Ovary (tissue), 9 donors: ENCODE measurements around the gene PLEKHG4B. TPM values are rescaled to one million over a fixed set of nuclear protein-coding genes. Genes with fewer than 3 reads are reported as not detected.

ENCODE experiments used
- DNase-seq, 5 donors: peaks; one replicate each; pipeline ENCODE4 v3.0.0-alpha.2; 2019 to 2020
- H3K27ac ChIP-seq, 2 donors: fragments of 200-600 bp; one replicate each; pipeline versions ENCODE4 v1.5.1 to v1.8.0; 2019 to 2022
- H3K27me3 ChIP-seq: fragments of 200-600 bp; one replicate; pipeline ENCODE4 v1.8.0; 2022
- H3K36me3 ChIP-seq: fragments of 200-600 bp; sonication (generic); one replicate; pipeline ENCODE4 v1.5.1; 2019
- H3K4me1 ChIP-seq: one replicate; pipeline ENCODE4 v1.8.1; 2013; ENCODE audit warnings: mild to moderate bottlenecking, moderate library complexity; ENCODE audit not compliant: insufficient read depth
- H3K4me3 ChIP-seq: fragments of 200-600 bp; sonication (generic); one replicate; pipeline ENCODE4 v1.5.1; 2017
- H3K9me3 ChIP-seq, 2 donors: fragments of 200-600 bp in 1 of 2; sonication (generic) in 1 of 2; one replicate each; pipeline versions ENCODE4 v1.5.1 to v1.8.1; 2013 to 2019; ENCODE audit warnings: mild to moderate bottlenecking in 1 of 2, moderate library complexity in 1 of 2
- EP300 ChIP-seq: sonication (generic); formaldehyde crosslinking; IDR thresholded peaks from one replicate; pipeline ENCODE4 v1.6.1; 2017; ENCODE audit warnings: antibody characterized with exemption
- POLR2A ChIP-seq: fragments of 450-650 bp; IDR thresholded peaks from one replicate; pipeline ENCODE4 v1.6.1; 2017; ENCODE audit warnings: antibody characterized with exemption, mild to moderate bottlenecking, moderate library complexity
- WGBS, 3 donors: extraction: QIAGEN DNeasy Blood & Tissue Kit in 1 of 3; methylation state at CpG; one replicate each; pipeline versions ENCODE4 v1.1.5 to v1.1.7; 2013 to 2017; 5-methylcytosine and 5-hydroxymethylcytosine counted together
- intact Hi-C, 4 donors: fragments of 100-400 bp; cut with DNase I; formaldehyde crosslinking; loops; one replicate each; pipeline versions ENCODE4 v1.11.0 to v1.15.1; 2022 to 2023
- polyA plus RNA-seq, 2 donors: library from polyadenylated mRNA; stranded (reverse); fragments of 200-250 nt in 1 of 2; fragments of 350-450 nt in 1 of 2; fragmentation: Illumina TruSeq in 1 of 2; extraction: RNeasy Lipid Tissue Mini Kit (QIAGEN cat#74804) in 1 of 2; gene quantifications; one replicate each; pipeline ENCODE4 v1.2.3, GENCODE V29; 2013 to 2014
- total RNA-seq, 7 donors: library from RNA; depleted of rRNA in 2 of 7; stranded (reverse); fragments of >200 nt in 2 of 7; fragmentation: NEBNext Ultra II Directional in 3 of 7; extraction: Animal tissue kit (Norgen Biotek cat#: 25700) in 3 of 7; gene quantifications; one replicate each; pipeline versions ENCODE4 v1.1.0 to v1.2.4, GENCODE V29; 2016 to 2023
- TF ChIP-seq, protein P1 (sequence below), 3 donors: fragments of 450-650 bp in 2 of 3; fragments of 200-600 bp in 1 of 3; IDR thresholded peaks; one replicate each; pipeline versions ENCODE4 v1.5.1 to v1.8.0; 2016 to 2022; ENCODE audit warnings: antibody characterized with exemption in 3 of 3, mild to moderate bottlenecking in 1 of 3
- donor health status: DM: no; HTN: no; CAD: no; lungs with moderate emphysema.
- donor health status: DM: no; HTN: no; CAD: no.
- donor health status: Bipolar disorder and iron deficiency.
- donor health status: DM: yes; HTN: yes; CAD: no.
- donor health status: DM: no; HTN: no; CAD: no.
- donor health status: DM: yes; HTN: yes; CAD: no.

PLEKHG4B gene
- total and polyA plus RNA-seq, 9 donors, result 0.47 to 4.0 (median 1.8) TPM

DNA sequence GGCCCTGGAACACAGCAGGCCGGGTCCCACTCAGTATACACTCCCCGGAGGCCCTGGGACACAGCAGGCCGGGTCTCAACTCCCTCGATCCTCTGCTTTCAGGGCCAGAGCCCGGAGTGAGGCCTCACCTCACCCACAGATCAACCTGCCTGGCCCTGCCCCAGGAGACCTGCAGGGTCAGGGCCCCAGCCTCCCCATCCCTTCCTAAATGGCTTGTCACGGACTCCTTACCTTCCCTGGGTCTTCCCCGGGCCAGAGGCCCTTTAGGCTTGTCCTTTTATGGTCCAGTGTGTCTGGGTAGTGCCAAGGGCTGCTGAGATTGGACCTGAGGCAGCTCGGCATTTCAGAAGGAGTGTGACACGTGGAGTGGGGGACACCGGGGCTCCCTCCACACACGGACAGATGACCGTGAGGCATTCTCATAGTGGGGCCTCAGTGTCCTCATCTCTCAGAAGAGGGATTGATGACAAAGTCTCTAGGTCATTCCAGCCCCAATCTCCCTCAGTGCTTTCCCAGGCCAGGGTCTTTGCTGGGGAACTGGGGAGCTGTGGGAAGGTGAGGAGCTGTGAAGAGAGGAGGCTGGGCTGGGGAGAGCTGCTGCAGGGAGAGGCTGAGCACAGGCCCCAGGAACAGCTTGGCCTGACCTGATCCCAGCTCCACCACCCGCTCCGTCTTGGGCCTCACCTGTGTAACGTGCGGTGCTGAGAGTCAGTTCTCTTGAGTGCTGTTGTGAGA lies 18.0 kb upstream of the PLEKHG4B start:
- intact Hi-C loops, result no loop called here

DNA sequence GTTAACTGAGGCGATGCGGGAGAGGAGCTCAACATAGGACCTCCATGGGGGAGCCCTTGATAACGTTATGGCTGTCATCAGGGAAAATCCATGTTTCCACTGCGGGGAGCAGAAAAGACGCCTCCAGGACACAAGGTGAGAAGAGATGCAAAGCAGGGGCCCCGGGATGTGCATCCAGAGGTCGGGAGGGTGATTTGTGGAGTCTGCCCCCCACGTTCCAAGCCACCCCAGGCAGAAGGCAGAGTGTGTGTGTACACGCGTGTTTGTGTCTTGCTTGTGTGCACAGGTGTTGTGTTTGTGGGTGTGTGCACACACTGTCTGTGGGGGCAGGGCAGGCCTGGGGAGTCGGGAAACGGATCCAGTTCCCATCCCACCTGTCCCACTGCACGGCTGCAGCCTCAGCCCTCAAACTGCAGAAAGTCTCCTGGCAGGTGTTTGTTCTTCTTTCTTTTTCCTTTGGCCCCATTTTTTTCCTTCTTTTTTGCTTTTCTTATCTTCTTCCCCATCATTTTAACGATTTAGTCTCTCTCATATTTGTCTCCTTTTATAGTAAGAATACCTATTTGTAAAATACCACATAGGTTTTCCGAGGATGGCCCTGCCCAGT lies 17.4 kb upstream of the PLEKHG4B start:
- Histone ChIP-seq H3K27me3 (no peaks in the 10 kb centered on the region), H3K4me3 (no peak overlapping the region), H3K36me3 (no peaks in the 10 kb centered on the region), H3K9me3 (no peaks in the 10 kb centered on the region), H3K27ac (no peak overlapping the region), H3K4me1 (no peaks in the 10 kb centered on the region)
- intact Hi-C loops, result no loop called here
- 78 to 85% (median 81%) methylated on average over 15 of the region's 15 CpGs for WGBS, 3 donors
- TF ChIP-seq, protein P1, sequence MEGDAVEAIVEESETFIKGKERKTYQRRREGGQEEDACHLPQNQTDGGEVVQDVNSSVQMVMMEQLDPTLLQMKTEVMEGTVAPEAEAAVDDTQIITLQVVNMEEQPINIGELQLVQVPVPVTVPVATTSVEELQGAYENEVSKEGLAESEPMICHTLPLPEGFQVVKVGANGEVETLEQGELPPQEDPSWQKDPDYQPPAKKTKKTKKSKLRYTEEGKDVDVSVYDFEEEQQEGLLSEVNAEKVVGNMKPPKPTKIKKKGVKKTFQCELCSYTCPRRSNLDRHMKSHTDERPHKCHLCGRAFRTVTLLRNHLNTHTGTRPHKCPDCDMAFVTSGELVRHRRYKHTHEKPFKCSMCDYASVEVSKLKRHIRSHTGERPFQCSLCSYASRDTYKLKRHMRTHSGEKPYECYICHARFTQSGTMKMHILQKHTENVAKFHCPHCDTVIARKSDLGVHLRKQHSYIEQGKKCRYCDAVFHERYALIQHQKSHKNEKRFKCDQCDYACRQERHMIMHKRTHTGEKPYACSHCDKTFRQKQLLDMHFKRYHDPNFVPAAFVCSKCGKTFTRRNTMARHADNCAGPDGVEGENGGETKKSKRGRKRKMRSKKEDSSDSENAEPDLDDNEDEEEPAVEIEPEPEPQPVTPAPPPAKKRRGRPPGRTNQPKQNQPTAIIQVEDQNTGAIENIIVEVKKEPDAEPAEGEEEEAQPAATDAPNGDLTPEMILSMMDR (IDR thresholded peaks at IDR 0.05), result no peak
- no peak for TF ChIP-seq EP300
- TF ChIP-seq POLR2A, result no peak
- no peak for DNase-seq

More for the DNA sequence above, 18.0 kb upstream of the PLEKHG4B start:
- H3K4me3 ChIP-seq, result no peak overlapping the region
- no peaks in the 10 kb centered on the region for H3K9me3 ChIP-seq
- no peak for DNase-seq
- no peak overlapping the region for H3K27ac ChIP-seq
- 85 to 91% (median 87%) methylated on average over 16 of the region's 16 CpGs for WGBS, 3 donors
- no peaks in the 10 kb centered on the region for H3K36me3 ChIP-seq
- no peak for TF ChIP-seq EP300
- TF ChIP-seq, protein P1 (IDR thresholded peaks at IDR 0.05), result no peak
- no peak for TF ChIP-seq POLR2A
- no peaks in the 10 kb centered on the region for H3K4me1 ChIP-seq
- H3K27me3 ChIP-seq, result no peaks in the 10 kb centered on the region

DNA sequence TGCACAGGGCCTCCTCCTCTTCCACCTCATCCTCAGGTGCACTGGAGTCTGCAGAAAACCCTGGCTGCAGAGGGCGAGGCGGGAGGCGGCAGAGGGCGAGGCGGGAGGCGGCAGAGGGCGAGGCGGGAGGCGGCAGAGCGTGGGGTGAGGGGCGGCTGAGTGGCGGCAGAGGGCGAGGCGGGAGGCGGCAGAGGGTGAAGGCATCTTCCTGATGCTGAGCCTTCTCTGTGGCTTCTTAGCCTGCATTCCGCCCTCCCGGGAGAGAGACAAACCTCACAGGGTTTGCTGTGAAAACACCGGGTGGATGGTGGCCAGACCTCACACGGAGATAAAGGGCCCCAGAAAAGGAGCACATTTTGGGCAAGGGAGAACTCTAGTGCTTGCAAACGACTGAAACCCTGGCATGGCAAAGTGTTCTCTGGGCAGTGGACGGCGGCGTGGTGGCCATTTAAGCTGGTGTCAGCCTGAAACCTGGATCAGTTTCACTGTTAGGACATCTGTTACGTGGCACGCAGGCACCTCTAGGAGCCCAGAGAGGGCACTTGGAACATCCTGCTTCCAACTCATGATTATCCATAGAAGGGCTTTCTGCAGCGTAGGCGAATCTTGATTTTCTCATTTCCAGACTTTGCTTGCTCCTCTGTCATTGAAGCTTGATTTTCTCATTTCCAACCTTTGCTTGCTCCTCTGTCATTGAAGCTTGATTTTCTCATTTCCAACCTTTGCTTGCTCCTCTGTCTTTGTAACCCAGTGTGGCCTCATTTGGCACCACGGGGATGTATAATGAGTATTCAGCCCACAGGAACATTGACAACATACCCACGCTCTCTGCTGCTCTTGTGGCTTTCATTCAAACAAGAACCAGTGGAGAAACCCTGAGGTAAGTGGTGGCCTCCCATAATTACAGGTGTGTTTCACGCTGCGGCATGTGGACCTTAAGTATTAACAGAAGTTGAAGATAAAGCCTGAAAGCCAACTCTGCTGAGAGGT lies 16.3 kb upstream of the PLEKHG4B start:
- intact Hi-C loops, result no loop called here
- Histone ChIP-seq H3K27me3 (no peaks in the 10 kb centered on the region), H3K4me3 (no peak overlapping the region), H3K36me3 (no peaks in the 10 kb centered on the region), H3K4me1 (no peaks in the 10 kb centered on the region), H3K9me3 (no peaks in the 10 kb centered on the region), H3K27ac (no peak overlapping the region)
- 35 to 45% (median 41%) methylated on average over 31 of the region's 31 CpGs for WGBS, 3 donors
- TF ChIP-seq, protein P1 (IDR thresholded peaks at IDR 0.05), result no peak
- no peak for TF ChIP-seq EP300
- no peak for TF ChIP-seq POLR2A
- DNase-seq, result no peak
